ENCODE data around the gene PDYN.
"Not testable (repeated sequence)": the region's sequence is repeated elsewhere in the genome, so short reads cannot be mapped to it uniquely, and the experiment has no call there.

The PDYN gene

GRCh38 chr20:1993986-1994385 lies at the start of gene PDYN:
Gene PDYN, minus strand, starts transcription at chr20:1994058. Its CDS starts 10,974 bp downstream, at chr20:1983084.
- no peak for DNase-seq

- no peak for DNase-seq
These were observed 48.5 kb upstream of the PDYN start for GRCh38 chr20:2042400-2042799.

GRCh38 chr20:2038161-2038560 lies 44.3 kb upstream of the PDYN start:
- no peak for DNase-seq

- no peak for DNase-seq
These were observed 43.5 kb upstream of the PDYN start for GRCh38 chr20:2037296-2037914.

GRCh38 chr20:2036357-2036756 lies 42.5 kb upstream of the PDYN start:
- DNase-seq: not testable (repeated sequence)

GRCh38 chr20:2032168-2032567 lies 38.3 kb upstream of the PDYN start:
- no peak for DNase-seq

GRCh38 chr20:2026514-2026913 lies 32.7 kb upstream of the PDYN start:
- no peak for DNase-seq

- no peak for DNase-seq
These were observed 32.1 kb upstream of the PDYN start for GRCh38 chr20:2026004-2026403.

- DNase-seq: no peak
These were observed 29.3 kb upstream of the PDYN start for GRCh38 chr20:2023151-2023550.

GRCh38 chr20:2022163-2022562 lies 28.3 kb upstream of the PDYN start:
- DNase-seq: no peak

- peak; percentile 33 to 63 for DNase-seq
These were observed 16.7 kb upstream of the PDYN start for GRCh38 chr20:2010533-2010932.

- DNase-seq: peak; percentile 7 to 49
These were observed 12.8 kb upstream of the PDYN start for GRCh38 chr20:2006452-2007361.

- no peak for DNase-seq
These were observed 12.1 kb upstream of the PDYN start for GRCh38 chr20:2005831-2006426.

GRCh38 chr20:2005359-2005758 lies 11.5 kb upstream of the PDYN start:
- no peak for DNase-seq

GRCh38 chr20:2004171-2004570 lies 10.3 kb upstream of the PDYN start:
- DNase-seq: no peak

GRCh38 chr20:2002365-2002764 lies 8.5 kb upstream of the PDYN start:
- DNase-seq: no peak

GRCh38 chr20:2001119-2001518 lies 7.3 kb upstream of the PDYN start:
- no peak for DNase-seq

GRCh38 chr20:2000285-2000684 lies 6.4 kb upstream of the PDYN start:
- DNase-seq: no peak

- no peak for DNase-seq
These were observed 4.9 kb upstream of the PDYN start for GRCh38 chr20:1998715-1999114.

GRCh38 chr20:1998193-1998520 lies 4.3 kb upstream of the PDYN start:
- DNase-seq: no peak

GRCh38 chr20:1997483-1998192 lies 3.8 kb upstream of the PDYN start:
- no peak for DNase-seq

GRCh38 chr20:1995531-1996310 lies 1.9 kb upstream of the PDYN start:
- no peak for DNase-seq

- DNase-seq: no peak
These were observed 769 bp upstream of the PDYN start for GRCh38 chr20:1994627-1995026.

Measured in NCI-H524 (cell line).